GM21619 (cell line): ENCODE results near the gene GXYLT2.

Experiments
- ATAC-seq: cut with Tn5 transposase; IDR thresholded peaks from one replicate; pipeline ENCODE4 v1.9.1; 2021; ENCODE audit not compliant: unreplicated experiment

GXYLT2 gene

GRCh38 chr3:72930754-72931153, 42.9 kb downstream of the GXYLT2 start:
- no peak for ATAC-seq

- no peak for ATAC-seq
These were observed 44.6 kb downstream of the GXYLT2 start for GRCh38 chr3:72932416-72932815.

GRCh38 chr3:72938471-72939265, 50.8 kb downstream of the GXYLT2 start:
- peak; percentile 71 for ATAC-seq

GRCh38 chr3:72941245-72941644, 53.4 kb downstream of the GXYLT2 start:
- ATAC-seq = no peak

GRCh38 chr3:72942427-72942826, 54.6 kb downstream of the GXYLT2 start:
- no peak for ATAC-seq

GRCh38 chr3:72944696-72945095, 56.9 kb downstream of the GXYLT2 start:
- no peak for ATAC-seq

GRCh38 chr3:72947715-72948490, 60.1 kb downstream of the GXYLT2 start:
- no peak for ATAC-seq

- ATAC-seq = no peak
These were observed 61.2 kb downstream of the GXYLT2 start for GRCh38 chr3:72949016-72949415.

GRCh38 chr3:72950372-72950771, 62.5 kb downstream of the GXYLT2 start:
- ATAC-seq = peak; percentile 47

- no peak for ATAC-seq
These were observed 63.0 kb downstream of the GXYLT2 start for GRCh38 chr3:72950801-72951200.

GRCh38 chr3:72951259-72951722, 63.4 kb downstream of the GXYLT2 start:
- ATAC-seq = peak; percentile 70

- no peak for ATAC-seq
These were observed 65.6 kb downstream of the GXYLT2 start for GRCh38 chr3:72953325-72953956.

GRCh38 chr3:72957297-72957696, 69.5 kb downstream of the GXYLT2 start:
- ATAC-seq = no peak

GRCh38 chr3:72959336-72959735, 71.5 kb downstream of the GXYLT2 start:
- ATAC-seq = no peak

- no peak for ATAC-seq
These were observed 73.1 kb downstream of the GXYLT2 start for GRCh38 chr3:72960812-72961518.

- ATAC-seq = no peak
These were observed 73.9 kb downstream of the GXYLT2 start for GRCh38 chr3:72961752-72962151.

GRCh38 chr3:72962317-72962716, 74.5 kb downstream of the GXYLT2 start:
- no peak for ATAC-seq

- ATAC-seq = peak; percentile 49
These were observed 76.8 kb downstream of the GXYLT2 start for GRCh38 chr3:72964633-72965032.

- ATAC-seq = no peak
These were observed 80.4 kb downstream of the GXYLT2 start for GRCh38 chr3:72968266-72968664.

- ATAC-seq = no peak
These were observed 81.9 kb downstream of the GXYLT2 start for GRCh38 chr3:72969766-72970165.

GRCh38 chr3:72970942-72971341, 83.1 kb downstream of the GXYLT2 start:
- ATAC-seq = no peak
